Adipocyte (in vitro differentiated cells): ENCODE results near the gene CCDC197.
A peak's percentile ranks its signal among the peaks of the same experiment; 100 is the strongest.

Experiments
- DNase-seq: peaks from one replicate; pipeline ENCODE4 v3.0.0-alpha.2; 2015; ENCODE audit warnings: low read depth
- H3K27me3 ChIP-seq: replicated peaks from 2 replicates; pipeline ENCODE4 v1.7.0; 2013; ENCODE audit warnings: mild to moderate bottlenecking, low read length, moderate library complexity; ENCODE audit not compliant: control insufficient read depth, insufficient read depth
- H3K36me3 ChIP-seq: 2 replicates; pipeline ENCODE4 v1.7.0; 2013; ENCODE audit warnings: low read length, mild to moderate bottlenecking, moderate library complexity; ENCODE audit not compliant: control insufficient read depth, insufficient read depth, severe bottlenecking
- H3K4me1 ChIP-seq: 2 replicates; pipeline ENCODE4 v1.7.0; 2013; ENCODE audit warnings: mild to moderate bottlenecking, low read length, moderate library complexity; ENCODE audit not compliant: control insufficient read depth, insufficient read depth
- H3K4me3 ChIP-seq: 2 replicates; pipeline ENCODE4 v1.7.0; 2013; ENCODE audit warnings: mild to moderate bottlenecking, low read length, moderate library complexity
- H3K9ac ChIP-seq: 2 replicates; pipeline ENCODE4 v1.7.0; 2013; ENCODE audit warnings: mild to moderate bottlenecking, low read length, moderate library complexity
- H3K9me3 ChIP-seq: 2 replicates; pipeline ENCODE4 v1.7.0; 2013; ENCODE audit warnings: mild to moderate bottlenecking, low read length, moderate library complexity; ENCODE audit not compliant: control insufficient read depth

CCDC197 gene

DNA sequence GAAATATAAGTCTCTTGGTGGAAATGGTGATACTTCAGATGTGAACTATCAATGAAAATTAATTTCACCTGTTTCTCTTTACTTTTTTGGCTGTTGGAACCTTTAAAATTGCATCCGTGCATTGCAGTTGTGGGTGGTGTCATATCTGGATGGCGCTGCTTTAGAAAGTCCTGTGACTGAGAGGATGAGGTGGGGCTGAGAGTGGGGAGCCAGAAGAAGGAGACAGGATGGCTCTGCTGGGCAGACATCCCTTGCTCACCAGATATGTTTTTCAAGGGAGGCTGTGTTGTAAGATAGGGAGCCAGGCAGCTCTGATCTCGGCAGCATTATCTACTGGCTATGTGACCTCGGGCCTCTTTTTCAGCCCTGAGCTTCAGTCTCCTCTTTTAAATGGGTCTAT is 33.4 kb upstream of the CCDC197 start:
- Histone ChIP-seq H3K27me3 (no peaks in the 10 kb centered on the region), H3K4me1 (peaks cover 20% of the 10 kb centered on the region), H3K36me3 (no peaks in the 10 kb centered on the region), H3K9me3 (peaks cover 5% of the 10 kb centered on the region), H3K9ac (no peak overlapping the region), H3K4me3 (no peak overlapping the region)
- no peak for DNase-seq

DNA sequence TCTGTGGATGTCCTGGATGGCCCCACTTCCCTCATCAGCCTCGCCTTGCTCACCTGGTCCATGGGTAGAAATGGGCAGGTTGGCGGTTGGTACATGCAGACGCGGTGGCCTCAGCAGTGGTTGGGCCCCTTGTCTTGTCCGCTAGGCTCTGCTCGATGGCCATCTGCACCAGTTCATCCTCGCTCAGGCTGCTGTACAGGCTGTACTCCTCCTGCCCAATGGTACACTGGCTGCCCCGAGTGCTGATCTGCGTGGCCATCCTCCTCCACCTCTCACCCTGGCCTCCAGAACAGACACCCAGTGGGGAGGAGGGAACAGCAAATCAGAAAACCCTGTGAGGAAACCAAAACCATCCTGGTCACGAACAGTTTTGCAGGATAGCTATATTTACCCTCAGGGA is 32.8 kb upstream of the CCDC197 start:
- Histone ChIP-seq H3K27me3 (no peaks in the 10 kb centered on the region), H3K4me1 (peaks cover 17% of the 10 kb centered on the region), H3K4me3 (no peak overlapping the region), H3K36me3 (no peaks in the 10 kb centered on the region), H3K9ac (no peak overlapping the region), H3K9me3 (peaks cover 5% of the 10 kb centered on the region)
- no peak for DNase-seq

DNA sequence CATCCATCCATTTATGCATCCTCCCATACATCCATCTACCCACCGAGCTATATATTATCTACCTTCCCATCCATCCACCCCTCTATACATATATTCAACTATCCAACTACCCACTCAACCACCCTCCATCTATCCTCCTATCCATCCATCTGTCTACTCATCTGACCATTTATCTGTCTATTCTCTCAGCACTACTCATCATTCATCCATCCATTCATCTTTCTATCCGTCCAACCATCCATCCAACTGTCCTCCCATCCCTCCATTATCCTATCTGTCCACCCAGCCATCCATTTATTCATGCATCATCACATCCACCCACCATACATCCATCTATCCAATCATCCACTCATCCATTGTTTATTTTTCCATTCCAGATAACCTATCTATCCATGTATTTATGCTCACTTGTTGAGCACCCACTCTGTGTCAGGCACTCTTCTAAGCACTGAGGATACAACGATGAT is 32.2 kb upstream of the CCDC197 start:
- Histone ChIP-seq H3K4me1 (peaks cover 19% of the 10 kb centered on the region), H3K9ac (no peak overlapping the region), H3K36me3 (no peaks in the 10 kb centered on the region)

DNA sequence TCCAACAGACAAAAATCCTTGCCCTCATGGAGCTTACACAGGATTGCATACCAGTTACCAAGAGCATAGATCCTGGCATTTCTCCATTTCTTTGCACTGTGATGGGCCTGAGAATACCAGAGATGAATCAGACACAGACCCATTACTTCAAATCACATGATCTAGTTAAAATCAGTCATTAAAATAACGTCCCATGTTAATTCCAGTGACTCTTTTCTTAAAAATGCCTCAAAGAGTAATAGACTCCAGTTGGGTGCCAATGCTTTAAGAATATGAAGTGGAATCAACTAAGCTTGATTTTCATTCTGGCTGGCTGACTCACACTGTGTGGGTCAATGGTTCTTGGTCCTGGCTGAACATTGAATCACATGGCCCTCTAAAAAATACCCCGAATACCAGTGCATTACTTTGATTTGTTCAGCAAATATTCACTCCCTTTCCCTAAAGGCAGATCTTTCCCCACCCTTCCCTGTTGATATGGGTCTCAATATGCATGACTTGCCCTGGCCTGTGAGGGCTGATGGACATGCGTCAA is 31.7 kb upstream of the CCDC197 start:
- Histone ChIP-seq H3K4me1 (peaks cover 19% of the 10 kb centered on the region), H3K9ac (peak overlapping the region; percentile 46), H3K27me3 (no peaks in the 10 kb centered on the region), H3K4me3 (no peak overlapping the region), H3K36me3 (no peaks in the 10 kb centered on the region), H3K9me3 (peaks cover 5% of the 10 kb centered on the region)
- peak; percentile 91 for DNase-seq

More for the DNA sequence above, 32.2 kb upstream of the CCDC197 start:
- no peaks in the 10 kb centered on the region for H3K27me3 ChIP-seq
- peaks cover 5% of the 10 kb centered on the region for H3K9me3 ChIP-seq
- no peak overlapping the region for H3K4me3 ChIP-seq
- DNase-seq: no peak

DNA sequence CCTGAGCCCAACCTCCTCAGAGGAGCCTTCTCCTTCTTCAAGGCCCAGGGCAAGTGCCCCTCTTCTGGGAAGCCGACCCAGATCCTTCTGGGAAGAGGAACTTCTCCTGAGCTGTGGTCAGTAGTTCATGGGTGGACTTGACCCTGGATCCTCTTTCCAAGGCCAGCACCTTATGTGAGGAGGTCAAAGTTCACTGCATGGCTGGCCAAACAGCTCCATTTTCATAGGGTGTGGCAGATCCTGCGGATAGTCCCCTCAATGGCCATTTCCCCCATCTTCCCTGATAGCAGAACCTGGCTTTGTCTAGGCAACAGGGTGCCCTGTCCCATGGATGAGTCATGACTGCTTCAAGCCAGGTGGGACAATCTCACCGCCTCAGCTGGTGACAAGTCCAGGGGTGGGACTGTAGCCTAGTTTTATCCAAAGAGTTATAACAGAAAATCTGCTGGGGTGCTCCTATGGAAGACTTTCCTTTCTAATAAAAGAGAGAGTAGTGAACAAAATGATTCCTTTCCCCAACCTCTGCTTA is 31.1 kb upstream of the CCDC197 start:
- no peaks in the 10 kb centered on the region for H3K27me3 ChIP-seq
- H3K9ac ChIP-seq: peak overlapping the region; percentile 46
- peaks cover 19% of the 10 kb centered on the region for H3K4me1 ChIP-seq
- no peak overlapping the region for H3K4me3 ChIP-seq
- H3K36me3 ChIP-seq: no peaks in the 10 kb centered on the region
- H3K9me3 ChIP-seq: peaks cover 5% of the 10 kb centered on the region
- no peak for DNase-seq

DNA sequence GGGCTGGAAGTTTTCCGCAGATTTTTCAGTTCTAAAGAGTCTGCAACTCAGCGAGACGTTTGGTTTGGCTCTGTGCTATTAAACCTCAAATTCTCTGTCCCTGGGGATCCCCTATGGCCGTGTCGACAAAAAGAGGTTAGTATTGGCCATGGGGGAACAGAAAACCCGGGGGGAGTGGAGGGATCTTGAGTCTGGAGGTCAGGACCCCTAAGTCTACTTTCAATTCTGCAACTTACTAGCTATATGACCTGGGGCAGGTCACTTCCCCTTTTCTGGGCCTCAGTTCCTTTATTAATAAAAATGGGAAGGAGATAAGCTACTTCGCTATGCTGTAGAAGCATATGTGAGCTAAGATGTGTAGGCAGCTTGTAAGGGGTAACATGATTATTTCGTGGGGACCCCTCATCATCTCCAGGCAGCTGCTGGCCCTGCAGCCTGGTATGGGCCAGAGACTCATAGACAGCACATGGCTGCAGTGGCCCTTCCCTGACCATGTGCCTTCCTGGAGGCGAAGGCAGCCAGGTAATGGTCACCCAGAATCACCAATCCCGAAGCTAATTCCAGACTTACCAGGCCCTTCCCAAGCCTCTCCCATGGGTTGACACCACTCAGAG is 29.4 kb upstream of the CCDC197 start:
- Histone ChIP-seq H3K27me3 (no peaks in the 10 kb centered on the region), H3K36me3 (no peaks in the 10 kb centered on the region), H3K9ac (no peak overlapping the region), H3K9me3 (peaks cover 5% of the 10 kb centered on the region), H3K4me3 (no peak overlapping the region), H3K4me1 (peaks cover 22% of the 10 kb centered on the region)
- no peak for DNase-seq

DNA sequence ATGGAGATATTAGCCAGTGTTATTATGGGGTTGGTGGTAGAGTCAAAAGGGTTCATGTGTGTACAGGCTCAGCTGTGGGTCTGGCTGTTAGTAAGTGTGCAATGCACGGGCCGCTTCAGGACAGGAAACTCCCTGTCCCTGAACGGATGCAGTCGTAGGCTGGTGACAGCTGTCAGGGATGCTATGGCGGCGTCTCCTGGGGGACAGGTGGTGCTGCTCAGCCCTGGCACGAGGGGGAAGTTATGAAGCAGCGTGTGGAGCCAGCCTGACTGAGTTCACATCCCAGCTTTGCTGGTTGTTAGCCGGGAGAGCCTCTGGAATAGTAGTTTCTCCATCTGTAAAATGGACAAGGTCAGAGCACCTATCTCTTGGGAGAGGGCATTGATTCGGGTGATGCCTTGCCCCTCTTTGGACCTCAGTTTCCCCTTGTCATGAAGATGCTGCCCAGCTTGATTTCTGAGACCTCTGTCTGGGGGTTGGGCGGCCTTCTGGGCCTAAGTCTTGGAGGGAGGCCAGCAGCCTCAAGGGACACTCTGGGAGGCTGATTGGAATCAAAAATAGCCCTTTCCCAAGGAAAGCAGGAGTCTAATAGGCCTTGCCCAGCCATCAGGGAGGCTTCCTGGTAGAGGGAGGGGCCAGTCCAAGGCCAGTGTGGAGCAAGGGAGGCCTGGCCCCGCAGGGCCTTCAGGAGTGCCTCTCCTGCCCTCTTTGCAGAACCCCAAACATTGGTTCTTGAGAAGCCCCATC is 27.8 kb upstream of the CCDC197 start:
- Histone ChIP-seq H3K4me1 (peaks cover 19% of the 10 kb centered on the region), H3K4me3 (no peak overlapping the region), H3K27me3 (no peaks in the 10 kb centered on the region), H3K36me3 (no peaks in the 10 kb centered on the region), H3K9me3 (peaks cover 5% of the 10 kb centered on the region), H3K9ac (no peak overlapping the region)
- DNase-seq: no peak

DNA sequence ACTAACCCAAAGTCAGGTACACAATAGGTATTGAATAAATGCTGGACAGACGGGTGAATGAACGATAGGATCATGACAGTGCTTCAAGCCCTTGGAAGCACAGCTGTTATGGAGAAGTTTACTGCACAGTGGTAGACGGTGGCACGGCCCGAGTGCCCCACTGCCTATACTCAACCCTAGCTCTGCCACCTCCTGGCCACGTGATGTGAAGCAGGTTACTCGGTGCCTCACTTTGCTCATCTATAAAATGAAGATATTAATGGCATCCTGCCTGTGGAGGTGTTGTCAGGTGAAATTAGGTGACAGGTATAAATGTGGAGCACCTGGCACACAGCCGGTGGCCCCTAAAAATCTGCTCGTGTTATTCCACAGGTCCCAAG is 26.5 kb upstream of the CCDC197 start:
- Histone ChIP-seq H3K36me3 (no peaks in the 10 kb centered on the region), H3K27me3 (no peaks in the 10 kb centered on the region), H3K9me3 (no peaks in the 10 kb centered on the region)

DNA sequence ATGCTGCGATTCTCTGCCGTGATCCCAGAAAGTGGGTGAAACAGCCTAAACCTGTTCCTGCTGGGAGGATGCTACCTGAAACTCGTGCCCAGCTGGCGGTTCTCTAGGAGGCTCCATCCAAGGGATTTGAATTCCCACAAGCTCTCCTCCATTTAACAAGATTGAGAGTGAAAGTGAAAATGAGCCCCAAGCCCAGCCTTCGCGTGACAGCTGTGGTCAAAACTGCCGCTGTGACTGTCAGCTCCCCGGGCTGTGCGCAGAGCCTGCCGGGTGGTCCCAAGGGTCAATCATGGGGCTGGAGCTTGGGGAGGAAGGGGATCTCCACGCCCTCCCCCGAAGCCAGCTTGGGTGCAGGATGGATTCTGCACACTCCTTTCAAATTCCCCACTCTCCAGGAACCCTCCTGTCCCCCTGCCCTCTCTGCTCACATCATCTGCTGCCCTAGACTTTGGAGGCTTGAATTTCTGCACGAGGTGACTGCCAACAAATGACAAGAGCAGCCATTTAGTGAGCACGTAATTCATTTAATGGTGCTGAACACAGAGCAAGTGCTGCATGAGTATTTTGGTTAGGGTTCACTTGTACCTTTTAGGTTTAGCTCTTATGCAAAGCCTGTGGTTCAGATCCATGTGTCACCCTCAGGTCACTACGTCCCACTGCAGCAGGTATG is 26.0 kb upstream of the CCDC197 start:
- no peaks in the 10 kb centered on the region for H3K27me3 ChIP-seq
- no peaks in the 10 kb centered on the region for H3K36me3 ChIP-seq
- no peak for DNase-seq
- H3K4me3 ChIP-seq: peak overlapping the region; percentile 49
- no peaks in the 10 kb centered on the region for H3K9me3 ChIP-seq
- H3K4me1 ChIP-seq: peaks cover 13% of the 10 kb centered on the region
- no peak overlapping the region for H3K9ac ChIP-seq

More for the DNA sequence above, 26.5 kb upstream of the CCDC197 start:
- no peak overlapping the region for H3K9ac ChIP-seq
- peaks cover 18% of the 10 kb centered on the region for H3K4me1 ChIP-seq
- H3K4me3 ChIP-seq: peak overlapping the region; percentile 49
- DNase-seq: no peak

DNA sequence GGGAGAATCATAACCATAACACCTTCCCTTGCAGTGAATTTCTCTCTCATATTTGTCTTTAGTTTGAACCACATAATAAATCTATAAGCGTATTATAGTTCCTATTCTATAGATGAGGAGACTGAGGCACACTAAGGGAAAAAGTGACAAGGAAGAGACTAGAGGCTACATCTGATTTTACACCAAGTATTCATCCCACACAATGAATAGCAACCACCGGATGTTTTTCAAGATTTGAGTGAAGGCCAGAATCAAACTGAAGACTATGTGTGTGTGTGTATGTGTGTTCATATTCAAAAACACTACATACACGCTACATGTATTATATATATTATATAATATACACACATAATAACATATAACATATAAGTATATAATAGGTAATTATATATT is 25.5 kb upstream of the CCDC197 start:
- Histone ChIP-seq H3K9me3 (no peaks in the 10 kb centered on the region), H3K9ac (no peak overlapping the region), H3K36me3 (no peaks in the 10 kb centered on the region), H3K4me3 (no peak overlapping the region), H3K4me1 (peaks cover 10% of the 10 kb centered on the region), H3K27me3 (no peaks in the 10 kb centered on the region)
- no peak for DNase-seq

DNA sequence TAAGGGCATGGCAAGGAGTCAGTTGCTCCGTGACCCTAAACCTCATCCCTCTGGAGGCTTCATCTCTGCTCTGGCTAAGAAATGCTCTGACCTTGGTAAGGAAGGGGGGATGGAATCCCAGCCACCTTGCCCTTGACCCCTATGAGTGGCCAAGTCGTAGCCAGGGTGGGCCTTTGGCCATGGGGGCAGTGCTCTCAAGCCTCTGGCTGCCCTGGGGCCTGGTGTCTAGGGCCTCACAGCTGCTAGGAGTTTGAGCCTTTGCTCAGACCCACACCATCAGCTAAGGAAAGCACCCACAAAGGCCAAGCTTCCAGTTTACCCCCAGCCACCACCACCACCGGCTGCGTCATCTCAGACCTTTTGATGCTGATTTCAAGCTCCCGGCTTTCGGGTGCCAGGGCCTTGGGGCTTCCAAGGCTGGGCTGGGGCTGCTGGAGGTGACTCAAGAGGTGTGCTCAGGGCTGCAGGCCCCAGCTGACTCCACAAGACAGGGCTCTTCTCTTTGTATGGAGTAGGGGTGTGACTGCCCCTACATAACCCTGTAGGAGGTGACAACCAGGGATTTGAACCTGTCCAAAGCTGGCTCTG is 24.4 kb upstream of the CCDC197 start:
- Histone ChIP-seq H3K36me3 (no peaks in the 10 kb centered on the region), H3K4me3 (no peak overlapping the region), H3K4me1 (peaks cover 10% of the 10 kb centered on the region), H3K27me3 (no peaks in the 10 kb centered on the region), H3K9ac (no peak overlapping the region), H3K9me3 (no peaks in the 10 kb centered on the region)
- DNase-seq: no peak
